Endothelial cell (in vitro differentiated cells): Measurements from ENCODE around the gene C1orf226. TPM values are rescaled to one million over a fixed set of nuclear protein-coding genes. Genes with fewer than 3 reads are reported as not detected.

Experiments used
- DNase-seq: peaks from one replicate; pipeline ENCODE4 v3.0.0; 2021; ENCODE audit warnings: low spot score
- H3K27ac Mint-ChIP-seq: one replicate; pipeline ENCODE4 v1.8.0; 2021; ENCODE audit warnings: mixed read lengths, inconsistent platforms; ENCODE audit not compliant: unreplicated experiment
- H3K27me3 Mint-ChIP-seq: one replicate; pipeline ENCODE4 v1.8.0; 2021; ENCODE audit warnings: mild to moderate bottlenecking, moderate library complexity, mixed read lengths, inconsistent platforms; ENCODE audit not compliant: unreplicated experiment
- H3K36me3 Mint-ChIP-seq: one replicate; pipeline ENCODE4 v1.8.0; 2021; ENCODE audit warnings: mild to moderate bottlenecking, low read depth, mixed read lengths, inconsistent platforms; ENCODE audit not compliant: unreplicated experiment
- H3K4me1 Mint-ChIP-seq: one replicate; pipeline ENCODE4 v1.8.0; 2021; ENCODE audit warnings: mild to moderate bottlenecking, mixed read lengths, inconsistent platforms; ENCODE audit not compliant: unreplicated experiment
- H3K4me3 Mint-ChIP-seq: one replicate; pipeline ENCODE4 v1.8.0; 2021; ENCODE audit warnings: mild to moderate bottlenecking, mixed read lengths, inconsistent platforms; ENCODE audit not compliant: unreplicated experiment
- H3K9me3 Mint-ChIP-seq: one replicate; pipeline ENCODE4 v1.8.0; 2021; ENCODE audit warnings: mixed read lengths, inconsistent platforms; ENCODE audit not compliant: unreplicated experiment
- total RNA-seq: library from RNA; stranded (reverse); fragmentation: NEBNext Ultra II Directional; extraction: Animal tissue kit (Norgen Biotek cat#: 25700); gene quantifications from one replicate; pipeline ENCODE4 v1.2.1, GENCODE V29; 2021; ENCODE audit not compliant: unreplicated experiment
- TF ChIP-seq, protein P1 (sequence below): fragments of 200-600 bp; sonication (generic); IDR thresholded peaks from one replicate; pipeline ENCODE4 v1.5.0; 2021; ENCODE audit warnings: antibody characterized with exemption; ENCODE audit not compliant: unreplicated experiment

Gene C1orf226
- total RNA-seq, 1 donor from 2014 or later, result 28.2 TPM

DNA sequence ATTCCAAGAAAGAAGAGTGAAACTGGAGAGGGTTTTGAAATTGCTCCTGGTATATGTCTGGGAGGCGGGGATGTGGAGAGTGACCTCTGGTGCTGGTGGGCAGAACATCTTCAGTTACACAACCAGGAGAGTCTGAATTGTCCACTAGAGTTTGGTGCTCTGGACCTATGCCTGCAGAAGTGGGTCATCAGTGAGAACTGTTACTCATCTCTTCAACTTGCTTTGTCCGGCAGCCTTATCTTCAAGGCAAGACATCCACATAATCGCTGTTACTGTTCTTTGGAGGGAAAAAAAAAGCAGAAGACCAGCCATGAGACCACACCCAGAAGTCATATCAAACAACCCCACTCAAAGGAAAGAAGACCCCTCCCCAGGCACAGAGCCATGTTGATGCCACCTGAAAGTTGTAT is 15.5 kb downstream of the C1orf226 start:
- H3K4me3 Mint-ChIP-seq, result no peak overlapping the region
- DNase-seq, result no peak

DNA sequence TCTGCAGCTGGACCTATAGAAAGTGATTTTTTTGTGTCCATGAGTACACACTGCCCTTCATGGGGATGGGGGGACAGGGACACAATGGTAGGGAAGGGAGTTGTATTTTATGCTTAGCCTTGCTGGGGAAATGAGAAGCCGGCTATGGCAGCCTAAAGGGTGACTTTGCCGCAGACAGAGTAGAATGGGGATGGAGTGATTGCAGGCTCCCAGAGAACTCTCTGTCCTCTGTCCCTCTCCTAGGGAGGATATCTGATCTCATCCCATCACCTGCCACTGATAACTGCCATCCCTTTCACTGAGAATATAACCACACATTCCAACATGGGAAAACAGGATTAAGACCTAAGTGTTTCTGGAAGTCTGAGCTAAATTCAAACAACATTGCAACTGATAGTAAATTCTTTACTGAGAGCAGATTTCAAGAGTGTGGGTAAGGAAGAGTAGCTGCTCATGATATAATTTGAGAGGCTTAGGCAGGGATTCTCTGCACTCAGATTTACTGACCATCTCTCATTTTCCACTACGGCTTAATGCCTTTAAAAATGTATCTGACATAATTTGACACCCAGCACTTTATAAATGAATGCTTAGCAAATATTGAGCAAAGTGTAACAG is 16.5 kb downstream of the C1orf226 start:
- Mint-ChIP-seq H3K4me3 (no peak overlapping the region), H3K27ac (no peak overlapping the region), H3K27me3 (no peaks in the 10 kb centered on the region), H3K4me1 (peaks cover 11% of the 10 kb centered on the region), H3K9me3 (no peaks in the 10 kb centered on the region), H3K36me3 (no peaks in the 10 kb centered on the region)
- TF ChIP-seq, protein P1, sequence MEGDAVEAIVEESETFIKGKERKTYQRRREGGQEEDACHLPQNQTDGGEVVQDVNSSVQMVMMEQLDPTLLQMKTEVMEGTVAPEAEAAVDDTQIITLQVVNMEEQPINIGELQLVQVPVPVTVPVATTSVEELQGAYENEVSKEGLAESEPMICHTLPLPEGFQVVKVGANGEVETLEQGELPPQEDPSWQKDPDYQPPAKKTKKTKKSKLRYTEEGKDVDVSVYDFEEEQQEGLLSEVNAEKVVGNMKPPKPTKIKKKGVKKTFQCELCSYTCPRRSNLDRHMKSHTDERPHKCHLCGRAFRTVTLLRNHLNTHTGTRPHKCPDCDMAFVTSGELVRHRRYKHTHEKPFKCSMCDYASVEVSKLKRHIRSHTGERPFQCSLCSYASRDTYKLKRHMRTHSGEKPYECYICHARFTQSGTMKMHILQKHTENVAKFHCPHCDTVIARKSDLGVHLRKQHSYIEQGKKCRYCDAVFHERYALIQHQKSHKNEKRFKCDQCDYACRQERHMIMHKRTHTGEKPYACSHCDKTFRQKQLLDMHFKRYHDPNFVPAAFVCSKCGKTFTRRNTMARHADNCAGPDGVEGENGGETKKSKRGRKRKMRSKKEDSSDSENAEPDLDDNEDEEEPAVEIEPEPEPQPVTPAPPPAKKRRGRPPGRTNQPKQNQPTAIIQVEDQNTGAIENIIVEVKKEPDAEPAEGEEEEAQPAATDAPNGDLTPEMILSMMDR, result no peak
- no peak for DNase-seq

More for the DNA sequence above, 15.5 kb downstream of the C1orf226 start:
- Mint-ChIP-seq H3K27me3 (no peaks in the 10 kb centered on the region), H3K9me3 (no peaks in the 10 kb centered on the region), H3K36me3 (no peaks in the 10 kb centered on the region), H3K4me1 (peaks cover 11% of the 10 kb centered on the region), H3K27ac (no peak overlapping the region)
- TF ChIP-seq, protein P1, result no peak

DNA sequence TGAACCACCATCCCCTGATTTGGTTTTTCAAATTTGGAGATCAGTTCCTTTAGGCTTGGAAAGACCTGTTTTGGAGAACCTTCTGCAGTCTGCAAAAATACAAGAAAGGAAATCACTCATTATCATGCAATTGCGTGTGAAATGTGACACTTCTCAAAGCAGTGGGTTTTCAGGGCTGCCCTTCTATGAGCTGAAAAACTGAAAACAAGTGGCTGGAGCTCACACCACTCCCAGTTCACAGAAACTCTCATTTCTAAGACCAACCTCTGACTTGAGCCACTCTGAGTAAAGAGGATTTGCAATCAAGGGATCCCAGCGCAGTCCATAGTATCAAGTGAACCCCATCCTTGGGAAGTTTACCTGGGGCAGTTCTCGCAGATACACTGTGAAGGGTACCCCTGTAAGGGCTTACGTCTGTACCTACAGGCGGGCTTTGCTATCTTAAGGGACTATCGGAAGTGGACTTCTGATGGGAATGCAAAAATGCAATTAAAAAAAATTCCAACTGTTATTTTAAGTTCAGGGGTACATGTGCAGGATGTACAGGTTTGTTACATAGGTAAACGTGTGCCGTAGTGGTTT is 17.6 kb downstream of the C1orf226 start:
- Mint-ChIP-seq H3K36me3 (no peaks in the 10 kb centered on the region), H3K27ac (no peak overlapping the region), H3K9me3 (no peaks in the 10 kb centered on the region), H3K27me3 (no peaks in the 10 kb centered on the region), H3K4me1 (peaks cover 11% of the 10 kb centered on the region), H3K4me3 (no peak overlapping the region)
- DNase-seq, result no peak
- TF ChIP-seq, protein P1, result no peak

DNA sequence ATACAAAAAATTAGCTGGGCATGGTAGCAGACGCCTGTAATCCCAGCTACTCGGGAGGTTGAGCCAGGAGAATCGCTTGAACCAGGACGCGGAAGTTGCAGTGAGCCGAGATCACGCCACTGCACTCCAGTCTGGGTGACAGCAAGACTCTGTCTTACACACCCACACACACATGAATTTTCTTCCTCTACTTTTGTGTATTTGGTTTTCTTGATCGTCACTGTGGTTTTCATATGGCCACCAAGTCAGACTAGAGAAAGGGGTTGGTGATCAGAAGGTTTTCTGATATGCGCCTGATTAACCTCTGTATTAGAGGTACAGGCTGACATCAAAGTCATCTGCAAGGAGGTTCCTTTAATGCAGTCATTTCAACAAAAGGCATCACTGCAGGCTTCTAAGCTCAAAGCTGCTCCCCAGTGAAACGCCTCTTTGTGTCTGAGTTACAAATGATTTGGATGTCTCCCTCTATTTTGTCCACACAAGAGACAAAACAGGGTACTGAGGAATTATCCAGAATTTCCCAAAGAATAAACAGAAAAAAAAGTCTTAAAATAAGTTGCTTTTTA is 19.3 kb downstream of the C1orf226 start:
- Mint-ChIP-seq H3K36me3 (no peaks in the 10 kb centered on the region), H3K4me3 (no peak overlapping the region), H3K9me3 (no peaks in the 10 kb centered on the region), H3K27ac (no peak overlapping the region), H3K27me3 (no peaks in the 10 kb centered on the region), H3K4me1 (peaks cover 11% of the 10 kb centered on the region)
- DNase-seq, result no peak
- TF ChIP-seq, protein P1, result no peak

DNA sequence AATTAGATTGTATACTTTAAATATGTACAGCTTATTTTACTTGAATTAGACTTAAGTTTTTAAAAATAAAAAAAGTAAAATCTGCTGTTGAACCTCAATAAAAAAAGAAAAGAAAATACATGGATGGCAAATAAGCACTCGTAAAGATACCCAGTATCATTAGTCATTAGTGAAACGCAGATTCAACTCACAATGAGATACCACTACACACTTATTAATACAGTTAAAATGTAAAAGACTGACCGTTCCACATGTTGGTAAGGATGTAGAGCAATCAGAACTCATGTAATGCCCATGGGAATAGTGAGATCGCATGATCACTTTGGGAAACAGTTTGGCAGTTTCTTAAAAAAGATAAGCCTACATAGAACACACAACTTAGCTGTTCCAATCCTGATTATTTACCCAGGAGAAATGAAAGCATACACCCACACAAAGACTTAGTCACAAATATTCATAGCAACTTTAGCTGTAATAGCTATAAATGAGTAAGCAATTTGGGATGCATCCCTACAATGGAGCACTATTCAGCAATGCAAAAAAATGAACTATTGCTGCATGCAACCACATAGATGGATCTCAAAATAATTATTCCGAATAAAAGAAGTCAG is 23.1 kb downstream of the C1orf226 start:
- H3K9me3 Mint-ChIP-seq, result no peaks in the 10 kb centered on the region
- H3K27ac Mint-ChIP-seq, result no peak overlapping the region
- H3K4me1 Mint-ChIP-seq, result no peaks in the 10 kb centered on the region
- no peaks in the 10 kb centered on the region for H3K27me3 Mint-ChIP-seq
- TF ChIP-seq, protein P1, result no peak
- H3K36me3 Mint-ChIP-seq, result no peaks in the 10 kb centered on the region
- DNase-seq, result no peak
- H3K4me3 Mint-ChIP-seq, result no peak overlapping the region
